ENCODE data around the gene KIAA1328. TPM values are rescaled to one million over a fixed set of nuclear protein-coding genes. Genes with fewer than 3 reads are reported as not detected.

KIAA1328 gene
- total RNA-seq, 1 donor from 2014 or later: 17.2 TPM

DNA sequence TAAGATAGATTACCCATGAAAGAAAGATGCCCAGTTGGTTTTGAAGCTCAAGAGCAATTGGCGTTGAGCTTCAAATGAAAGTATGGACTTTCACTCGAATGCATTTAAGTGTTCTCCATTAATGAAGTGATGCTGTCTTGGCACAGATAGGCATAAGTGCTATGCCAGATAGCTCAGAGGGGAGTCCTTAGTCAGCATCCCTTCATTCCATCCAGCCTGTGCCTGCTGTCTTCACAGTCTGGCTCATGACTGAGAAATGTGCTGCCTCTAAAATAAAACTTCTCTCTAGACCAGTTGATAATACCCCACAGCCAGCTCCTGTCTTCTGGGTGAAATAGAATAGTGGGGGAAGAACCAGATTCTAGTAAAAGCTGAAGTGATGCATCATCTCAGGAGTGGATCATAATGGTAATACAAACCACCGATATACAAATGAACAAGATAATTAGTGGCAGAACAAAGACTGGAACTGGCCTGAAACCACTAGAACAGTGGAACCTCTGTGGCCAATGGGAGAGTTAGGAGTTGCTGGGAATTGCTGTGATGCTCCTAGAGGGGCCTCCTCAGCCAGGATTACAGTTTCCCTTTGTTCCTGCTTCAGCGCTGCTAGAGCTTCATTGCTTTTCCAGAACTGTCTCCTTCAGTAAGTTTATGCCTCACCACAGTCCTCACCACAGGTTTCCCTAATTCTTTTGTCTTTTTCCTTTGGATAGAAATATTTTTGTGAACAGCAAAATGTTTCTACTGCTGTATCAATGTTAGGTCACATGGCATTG, 359.3 kb downstream of the KIAA1328 start:
- H3K4me1 ChIP-seq: no peaks in the 10 kb centered on the region
- no peaks in the 10 kb centered on the region for H3K36me3 ChIP-seq
- no peak for DNase-seq (ENCODE audit: extremely low spot score in 2 of 2)
- no peaks in the 10 kb centered on the region for H3K9me3 ChIP-seq
- H3K4me3 ChIP-seq: no peak overlapping the region
- no peak overlapping the region for H3K27ac ChIP-seq
- intact Hi-C loops (cut with DNase I): no loop called here
- no peaks in the 10 kb centered on the region for H3K27me3 ChIP-seq
- TF ChIP-seq, protein P1, sequence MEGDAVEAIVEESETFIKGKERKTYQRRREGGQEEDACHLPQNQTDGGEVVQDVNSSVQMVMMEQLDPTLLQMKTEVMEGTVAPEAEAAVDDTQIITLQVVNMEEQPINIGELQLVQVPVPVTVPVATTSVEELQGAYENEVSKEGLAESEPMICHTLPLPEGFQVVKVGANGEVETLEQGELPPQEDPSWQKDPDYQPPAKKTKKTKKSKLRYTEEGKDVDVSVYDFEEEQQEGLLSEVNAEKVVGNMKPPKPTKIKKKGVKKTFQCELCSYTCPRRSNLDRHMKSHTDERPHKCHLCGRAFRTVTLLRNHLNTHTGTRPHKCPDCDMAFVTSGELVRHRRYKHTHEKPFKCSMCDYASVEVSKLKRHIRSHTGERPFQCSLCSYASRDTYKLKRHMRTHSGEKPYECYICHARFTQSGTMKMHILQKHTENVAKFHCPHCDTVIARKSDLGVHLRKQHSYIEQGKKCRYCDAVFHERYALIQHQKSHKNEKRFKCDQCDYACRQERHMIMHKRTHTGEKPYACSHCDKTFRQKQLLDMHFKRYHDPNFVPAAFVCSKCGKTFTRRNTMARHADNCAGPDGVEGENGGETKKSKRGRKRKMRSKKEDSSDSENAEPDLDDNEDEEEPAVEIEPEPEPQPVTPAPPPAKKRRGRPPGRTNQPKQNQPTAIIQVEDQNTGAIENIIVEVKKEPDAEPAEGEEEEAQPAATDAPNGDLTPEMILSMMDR (IDR thresholded peaks at IDR 0.05): no peak
- TF ChIP-seq POLR2AphosphoS5 (IDR thresholded peaks at IDR 0.05; ENCODE audit: insufficient read depth in 1 of 2, low read depth in 1 of 2) (no peak), POLR2A (IDR thresholded peaks at IDR 0.05) (no peak)

DNA sequence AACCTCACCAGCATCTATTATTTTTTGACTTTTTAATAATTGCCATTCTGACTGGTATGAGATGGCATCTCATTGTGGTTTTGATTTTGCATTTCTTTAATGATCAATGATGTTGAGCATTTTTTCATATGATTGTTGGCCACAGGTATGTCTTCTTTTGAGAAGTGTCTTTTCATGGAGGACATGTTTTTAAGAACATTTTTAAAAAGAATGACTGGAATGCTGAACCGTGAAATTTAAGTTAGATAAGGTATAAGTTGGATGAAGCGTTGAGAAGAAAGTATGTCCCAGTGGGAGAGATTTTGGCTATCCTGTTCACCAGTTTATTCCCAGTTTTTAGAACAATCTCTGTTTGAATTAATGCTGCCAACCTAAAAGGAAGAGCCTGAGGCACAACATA, 370.8 kb downstream of the KIAA1328 start:
- no peak overlapping the region for H3K4me3 ChIP-seq
- DNase-seq (ENCODE audit: extremely low spot score in 2 of 2): no peak
- H3K4me1 ChIP-seq: no peaks in the 10 kb centered on the region
- intact Hi-C loops (cut with DNase I): no loop called here
- peaks cover 7% of the 10 kb centered on the region for H3K9me3 ChIP-seq
- TF ChIP-seq POLR2A (IDR thresholded peaks at IDR 0.05) (no peak), POLR2AphosphoS5 (IDR thresholded peaks at IDR 0.05; ENCODE audit: insufficient read depth in 1 of 2, low read depth in 1 of 2) (no peak)
- TF ChIP-seq, protein P1 (IDR thresholded peaks at IDR 0.05): no peak
- no peak overlapping the region for H3K27ac ChIP-seq
- H3K27me3 ChIP-seq: no peaks in the 10 kb centered on the region
- H3K36me3 ChIP-seq: no peaks in the 10 kb centered on the region

DNA sequence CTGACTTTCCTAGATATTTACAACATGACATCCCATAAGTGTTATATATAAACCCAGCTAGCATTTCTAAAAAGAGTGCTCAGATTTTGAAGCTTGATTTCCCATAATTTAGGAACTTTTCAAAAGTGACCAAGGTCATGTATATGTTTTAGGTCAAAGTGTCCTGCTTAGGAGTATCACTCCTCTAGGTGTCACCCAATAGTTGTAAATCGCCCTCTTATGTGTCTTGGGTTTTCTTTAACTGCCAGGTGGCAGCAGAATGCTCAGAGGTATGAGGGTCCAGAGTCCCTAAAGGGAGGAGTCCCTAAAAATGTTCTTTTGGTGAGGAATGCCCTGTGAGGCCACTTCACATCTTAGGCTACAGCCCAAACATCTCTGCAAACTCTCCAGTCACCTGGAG, 378.4 kb downstream of the KIAA1328 start:
- Histone ChIP-seq H3K36me3 (no peaks in the 10 kb centered on the region), H3K4me3 (no peak overlapping the region), H3K27ac (no peak overlapping the region), H3K9me3 (peaks cover 7% of the 10 kb centered on the region), H3K4me1 (no peaks in the 10 kb centered on the region), H3K27me3 (no peaks in the 10 kb centered on the region)
- TF ChIP-seq POLR2A (IDR thresholded peaks at IDR 0.05): no peak
- no peak for DNase-seq (ENCODE audit: extremely low spot score in 2 of 2)
- intact Hi-C loops (cut with DNase I): no loop called here

DNA sequence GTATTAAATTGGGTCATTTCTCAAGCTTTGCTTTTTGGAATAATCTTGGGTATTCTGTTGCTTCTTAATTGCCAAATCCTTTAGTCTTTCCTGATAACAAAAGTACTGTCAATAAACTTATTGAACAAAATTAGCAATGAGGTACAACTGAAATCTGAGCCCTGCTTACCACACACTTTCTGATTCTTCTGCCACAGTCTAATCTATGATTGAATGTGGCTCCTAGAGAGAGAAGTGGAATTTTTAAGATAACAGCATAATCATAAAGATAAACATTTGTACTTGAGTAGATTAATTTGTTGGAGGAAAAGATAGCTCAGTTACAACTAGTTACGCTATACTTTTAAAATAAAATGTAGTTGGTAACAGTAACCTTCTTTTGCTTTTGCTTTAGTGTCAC, 381.9 kb downstream of the KIAA1328 start:
- Histone ChIP-seq H3K36me3 (no peaks in the 10 kb centered on the region), H3K27me3 (no peaks in the 10 kb centered on the region), H3K4me3 (no peak overlapping the region), H3K9me3 (no peaks in the 10 kb centered on the region), H3K27ac (no peak overlapping the region), H3K4me1 (no peaks in the 10 kb centered on the region)
- TF ChIP-seq POLR2AphosphoS5 (IDR thresholded peaks at IDR 0.05; ENCODE audit: insufficient read depth in 1 of 2, low read depth in 1 of 2): no peak
- TF ChIP-seq POLR2A (IDR thresholded peaks at IDR 0.05): no peak
- TF ChIP-seq, protein P1 (IDR thresholded peaks at IDR 0.05): no peak
- intact Hi-C loops (cut with DNase I): no loop called here
- DNase-seq (ENCODE audit: extremely low spot score in 2 of 2): no peak

DNA sequence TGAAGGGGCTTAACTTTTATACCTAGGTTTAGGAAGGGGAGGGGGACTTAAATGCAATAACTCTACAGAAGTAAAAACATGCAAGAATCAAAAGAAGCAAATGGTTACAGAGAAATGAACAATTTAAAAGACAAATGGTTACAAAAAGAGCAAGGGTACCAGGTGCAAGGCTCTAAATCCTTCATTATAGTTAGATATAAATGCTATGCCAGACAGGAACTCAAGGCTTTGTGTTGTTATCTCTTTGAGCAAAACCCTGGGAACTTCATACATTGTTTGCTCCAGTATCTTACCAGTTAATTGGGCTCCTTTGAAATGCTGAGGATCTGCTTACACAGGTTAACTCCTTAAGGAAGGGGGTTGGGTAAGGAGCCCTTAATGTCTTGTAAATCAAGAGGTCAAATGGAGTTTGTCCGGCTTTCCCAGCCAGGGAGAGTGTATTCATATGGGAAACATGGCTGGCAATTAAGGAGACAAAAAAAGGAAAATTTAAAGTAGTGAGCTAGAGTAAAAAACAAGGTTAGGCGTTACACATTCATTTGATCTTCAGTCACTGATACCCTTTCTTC, 389.2 kb downstream of the KIAA1328 start:
- H3K4me3 ChIP-seq: no peak overlapping the region
- intact Hi-C loops (cut with DNase I): no loop called here
- no peaks in the 10 kb centered on the region for H3K4me1 ChIP-seq
- DNase-seq (ENCODE audit: extremely low spot score in 2 of 2): no peak
- H3K36me3 ChIP-seq: no peaks in the 10 kb centered on the region
- H3K27ac ChIP-seq: no peak overlapping the region
- no peaks in the 10 kb centered on the region for H3K9me3 ChIP-seq
- no peaks in the 10 kb centered on the region for H3K27me3 ChIP-seq
- TF ChIP-seq, protein P1 (IDR thresholded peaks at IDR 0.05): no peak
- TF ChIP-seq POLR2AphosphoS5 (IDR thresholded peaks at IDR 0.05; ENCODE audit: insufficient read depth in 1 of 2, low read depth in 1 of 2) (no peak), POLR2A (IDR thresholded peaks at IDR 0.05) (no peak)

All from vagina (tissue), 2 donors.